OCI-LY7 (cell line): ENCODE measurements around the gene C2orf42. TPM values are rescaled to one million over a fixed set of nuclear protein-coding genes. Genes with fewer than 3 reads are reported as not detected.

ENCODE experiments used
- BruUV-seq: library from RNA; stranded (reverse); fragments of 400-500 nt; replicated peaks from 2 replicates; lab custom pipeline; 2021; lab: Mats Ljungman, UMichigan
- CTCF ChIA-PET: fragments of 300-600 bp; sonication (Branson Sonifier 250); formaldehyde crosslinking; loops from one replicate; lab custom pipeline; 2022; ENCODE audit warnings: antibody characterized with exemption; ENCODE audit not compliant: unreplicated experiment; lab: Charles Lee
- POLR2A ChIA-PET: fragments of 300-600 bp; sonication (Branson Sonifier 250); formaldehyde crosslinking; loops from one replicate; lab custom pipeline; 2022; ENCODE audit warnings: antibody characterized with exemption; lab: Charles Lee
- DNase-seq: peaks from one replicate; pipeline ENCODE4 v3.0.0-alpha.2; 2015; ENCODE audit warnings: low spot score
- H2AFZ ChIP-seq: fragments of 200-600 bp; sonication (generic), shearing (Covaris generic); 2 replicates; pipeline ENCODE4 v1.6.1; 2014; ENCODE audit warnings: mild to moderate bottlenecking, antibody characterized with exemption, low read length, moderate library complexity
- H3K27ac ChIP-seq: fragments of 200-600 bp; sonication (generic); 2 replicates; pipeline ENCODE4 v1.5.1; 2014; ENCODE audit warnings: mixed run types, low read depth, mild to moderate bottlenecking, moderate library complexity, low read length, inconsistent platforms; ENCODE audit not compliant: poor library complexity, severe bottlenecking
- H3K36me3 ChIP-seq: fragments of 200-600 bp; sonication (generic); 2 replicates; pipeline ENCODE4 v1.6.1; 2014; ENCODE audit warnings: mild to moderate bottlenecking, antibody characterized with exemption, low read length, moderate library complexity, mixed read lengths; ENCODE audit not compliant: insufficient read depth
- H3K4me1 ChIP-seq: fragments of 200-600 bp; sonication (generic); 2 replicates; pipeline ENCODE4 v1.5.1; 2014; ENCODE audit warnings: mild to moderate bottlenecking, low read length; ENCODE audit not compliant: insufficient read depth, poor library complexity, severe bottlenecking
- H3K4me2 ChIP-seq: fragments of 200-600 bp; sonication (generic); 2 replicates; pipeline ENCODE4 v1.6.1; 2014; ENCODE audit warnings: mild to moderate bottlenecking, low read length
- H3K4me3 ChIP-seq: fragments of 200-600 bp; sonication (generic); 2 replicates; pipeline ENCODE4 v1.5.1; 2014; ENCODE audit warnings: mild to moderate bottlenecking, low read depth, low read length; ENCODE audit not compliant: poor library complexity, severe bottlenecking
- H3K79me2 ChIP-seq: fragments of 200-600 bp; sonication (generic); 2 replicates; pipeline ENCODE4 v1.6.1; 2016; ENCODE audit warnings: low read depth, mild to moderate bottlenecking, low read length, moderate library complexity, mixed read lengths; ENCODE audit not compliant: insufficient read depth
- H3K9me2 ChIP-seq: fragments of 200-600 bp; sonication (generic); 2 replicates; pipeline ENCODE4 v1.6.1; 2016; ENCODE audit warnings: mild to moderate bottlenecking, low read length, mixed read lengths; ENCODE audit not compliant: insufficient read depth
- H3K9me3 ChIP-seq: fragments of 200-600 bp; sonication (generic); 2 replicates; pipeline ENCODE4 v1.6.1; 2014; ENCODE audit warnings: mild to moderate bottlenecking, mixed run types, low read length, mixed read lengths
- H4K20me1 ChIP-seq: fragments of 200-600 bp; sonication (generic); 2 replicates; pipeline ENCODE4 v1.6.1; 2014; ENCODE audit warnings: mild to moderate bottlenecking, antibody characterized with exemption, low read length, moderate library complexity, mixed read lengths; ENCODE audit not compliant: insufficient read depth
- CTCF ChIP-seq: fragments of 200-600 bp; sonication (generic); conservative IDR thresholded peaks from 2 replicates; pipeline ENCODE4 v1.5.1; 2014; ENCODE audit warnings: mild to moderate bottlenecking, antibody characterized with exemption, low read length, moderate library complexity, mixed read lengths
- EZH2phosphoT487 ChIP-seq: fragments of 200-600 bp; sonication (generic); IDR thresholded peaks from 2 replicates; pipeline ENCODE4 v1.6.1; 2018; ENCODE audit warnings: low read depth, borderline replicate concordance, mild to moderate bottlenecking, mixed run types, antibody characterized with exemption, low read length, moderate library complexity, mixed read lengths
- intact Hi-C: fragments of 100-400 bp; cut with micrococcal nuclease; formaldehyde crosslinking; loops from one replicate; pipeline ENCODE4 v1.10.0; 2022; ENCODE audit not compliant: unreplicated experiment
- total RNA-seq, 2 experiments: library from RNA; depleted of rRNA in 1 of 2; stranded (reverse); fragments of >200 nt in 1 of 2; shearing (Covaris generic) in 1 of 2; gene quantifications; 2 replicates each; pipeline ENCODE4 v1.2.3, GENCODE V29; 2014 to 2022

C2orf42 gene
- total RNA-seq, 2 experiments from 2014 or later, result 19.0 to 24.5 TPM

- DNase-seq, result no peak
- BruUV-seq, result no TSS peak
- Histone ChIP-seq H3K27ac (no peak overlapping the region), H3K36me3 (peaks cover 13% of the 10 kb centered on the region), H3K9me3 (no peaks in the 10 kb centered on the region), H2AFZ (no peak overlapping the region), H3K79me2 (peaks cover 5% of the 10 kb centered on the region; the same call in 1 of the 2 replicates), H3K9me2 (no peaks in the 10 kb centered on the region), H3K4me2 (no peak overlapping the region), H4K20me1 (no peaks in the 10 kb centered on the region), H3K4me3 (no peak overlapping the region), H3K4me1 (peaks cover 18% of the 10 kb centered on the region)
- intact Hi-C loops, result no loop called here
- ChIA-PET CTCF (no interaction called here), POLR2A (interaction anchor here (1.5 to 2.0 kb wide), 2 partner anchors 13 to 232 kb away, joined by 3 to 11 read pairs; partner anchors contain the start of gene MXD1)
- TF ChIP-seq CTCF, result no peak
- no peak for TF ChIP-seq EZH2phosphoT487
These were observed 44.7 kb downstream of the C2orf42 start for GRCh38 chr2:70145851-70146739.

- intact Hi-C loops, result no loop called here
- peaks cover 5% of the 10 kb centered on the region; the same call in 1 of the 2 replicates for H3K79me2 ChIP-seq
- peaks cover 25% of the 10 kb centered on the region for H3K4me1 ChIP-seq
- H3K4me3 ChIP-seq, result no peak overlapping the region
- ChIA-PET CTCF (no interaction called here), POLR2A (interaction anchor here (1.0 to 2.0 kb wide), 3 partner anchors 12 to 231 kb away, joined by 3 to 11 read pairs (median 6); partner anchors contain the start of gene MXD1)
- H4K20me1 ChIP-seq, result no peaks in the 10 kb centered on the region
- DNase-seq, result no peak
- H3K4me2 ChIP-seq, result no peak overlapping the region
- H3K36me3 ChIP-seq, result peaks cover 8% of the 10 kb centered on the region
- H3K9me2 ChIP-seq, result no peaks in the 10 kb centered on the region
- no peak overlapping the region for H3K27ac ChIP-seq
- no peak for TF ChIP-seq EZH2phosphoT487
- no peak for TF ChIP-seq CTCF
- H2AFZ ChIP-seq, result no peak overlapping the region
- H3K9me3 ChIP-seq, result no peaks in the 10 kb centered on the region
- BruUV-seq, result no TSS peak
These were observed 45.7 kb downstream of the C2orf42 start for GRCh38 chr2:70145144-70145490.
